HG02571 (cell line): ENCODE data around the gene CSPG4.
"Not testable (repeated sequence)": the region's sequence is repeated elsewhere in the genome, so short reads cannot be mapped to it uniquely, and the experiment has no call there.

ENCODE experiments used
- ATAC-seq: cut with Tn5 transposase; IDR thresholded peaks from one replicate; pipeline ENCODE4 v1.9.1; 2021; ENCODE audit warnings: mild to moderate bottlenecking, moderate library complexity; ENCODE audit not compliant: unreplicated experiment

Gene CSPG4

DNA sequence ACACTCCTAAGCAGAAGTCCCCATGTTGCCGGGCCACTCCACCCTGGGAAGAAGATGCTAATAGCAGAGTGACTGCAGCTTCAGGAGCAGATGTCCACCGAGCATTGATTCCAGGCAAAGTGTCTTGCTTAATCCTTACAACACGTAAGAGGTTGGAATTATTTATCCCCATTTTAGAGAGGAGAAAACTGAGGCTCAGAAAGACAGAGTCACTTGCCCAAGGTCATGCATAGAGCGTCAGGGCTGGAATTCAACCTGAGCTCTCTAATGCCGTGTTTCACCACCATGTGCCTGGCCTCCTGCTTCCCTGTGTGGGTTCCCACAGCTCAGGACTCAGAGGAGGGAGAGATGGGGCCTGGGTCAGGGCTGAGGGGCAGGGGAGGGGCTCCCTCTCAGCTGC, 7.3 kb downstream of the CSPG4 start:
- not testable (repeated sequence) for ATAC-seq

DNA sequence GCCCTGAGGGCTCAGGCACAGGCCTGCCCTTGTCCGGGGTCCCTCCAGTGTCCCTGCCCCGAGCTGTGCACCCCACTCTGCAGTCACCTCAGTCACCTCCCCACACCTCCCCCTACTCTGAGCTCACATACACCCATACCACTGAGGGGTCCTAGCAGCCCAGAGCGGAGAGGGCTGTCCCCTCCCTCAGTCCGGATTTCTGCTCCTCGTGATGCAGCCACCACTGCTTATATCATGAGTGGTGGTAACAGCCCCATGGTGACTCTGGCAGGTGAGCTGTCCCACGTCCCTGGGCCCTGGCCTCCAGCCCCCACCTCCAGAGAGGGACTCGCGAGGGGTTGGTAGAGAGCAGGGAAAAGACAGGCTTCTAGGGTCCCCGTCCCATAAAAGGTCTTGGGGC, 8.0 kb downstream of the CSPG4 start:
- ATAC-seq = no peak

DNA sequence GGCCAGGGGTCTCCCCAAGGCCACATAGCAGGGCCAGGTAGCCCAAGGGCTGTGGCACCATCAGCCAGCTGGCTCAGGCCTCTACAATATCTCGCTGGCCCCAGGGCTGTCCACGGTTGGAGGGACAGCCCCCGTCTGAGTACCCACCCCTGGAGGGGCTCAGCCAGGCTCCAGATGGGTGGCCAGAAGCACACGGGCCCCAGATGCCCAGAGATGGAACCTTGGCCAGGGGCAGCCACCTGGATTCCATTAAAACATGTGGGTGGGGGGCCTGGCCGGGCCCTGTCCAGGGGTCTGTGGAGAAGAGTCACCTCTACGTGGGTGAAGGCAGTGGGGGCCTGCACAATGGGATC, 8.4 kb downstream of the CSPG4 start:
- no peak for ATAC-seq

DNA sequence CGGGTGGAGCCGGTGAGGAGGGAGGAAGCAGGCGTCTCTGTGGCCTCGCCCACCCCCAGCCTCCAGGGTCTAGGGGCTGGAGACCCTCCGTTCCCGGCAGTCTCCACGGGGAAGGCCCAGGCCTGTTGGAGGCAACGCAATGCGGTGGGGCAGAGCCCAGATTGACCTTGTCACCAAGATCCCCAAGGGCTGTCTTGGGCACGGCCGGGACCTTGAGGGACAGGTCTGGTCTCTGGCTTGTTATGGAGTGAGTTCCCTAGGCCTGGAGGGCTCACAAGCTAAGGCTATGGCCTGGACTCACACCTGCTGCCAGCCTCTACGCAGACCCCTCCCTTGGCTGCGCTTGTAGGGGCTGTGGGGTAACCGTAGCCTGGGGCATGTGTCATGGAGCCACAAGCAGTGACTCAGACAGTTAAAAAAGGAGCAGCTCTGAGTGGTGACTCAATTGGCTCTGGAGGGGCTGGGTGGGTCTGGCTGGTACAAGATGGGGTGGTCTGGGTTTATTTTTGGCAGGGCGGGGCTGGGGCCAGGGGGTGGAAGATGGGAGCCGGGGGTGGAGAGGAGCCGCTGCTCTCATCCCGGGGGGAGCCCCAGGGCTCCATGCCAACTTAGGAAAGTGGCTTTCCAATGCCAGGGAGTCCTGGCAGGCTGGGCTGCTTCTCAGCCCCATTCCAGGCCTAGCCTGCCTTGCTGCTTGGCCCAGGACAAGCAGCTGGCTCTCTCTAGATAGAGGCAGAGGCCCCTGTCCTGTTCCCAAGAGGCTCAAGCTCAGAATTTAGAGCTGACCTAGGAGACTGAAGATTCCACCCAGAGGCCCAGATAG, 9.0 kb downstream of the CSPG4 start:
- ATAC-seq = not testable (repeated sequence)

- ATAC-seq = no peak
Observed at GRCh38 chr15:75702436-75702835, 10.2 kb downstream of the CSPG4 start.

- ATAC-seq = not testable (repeated sequence)
Observed at GRCh38 chr15:75701071-75702003, 11.3 kb downstream of the CSPG4 start.

- peak; percentile 41 for ATAC-seq
Observed at GRCh38 chr15:75699961-75700874, 12.4 kb downstream of the CSPG4 start.

DNA sequence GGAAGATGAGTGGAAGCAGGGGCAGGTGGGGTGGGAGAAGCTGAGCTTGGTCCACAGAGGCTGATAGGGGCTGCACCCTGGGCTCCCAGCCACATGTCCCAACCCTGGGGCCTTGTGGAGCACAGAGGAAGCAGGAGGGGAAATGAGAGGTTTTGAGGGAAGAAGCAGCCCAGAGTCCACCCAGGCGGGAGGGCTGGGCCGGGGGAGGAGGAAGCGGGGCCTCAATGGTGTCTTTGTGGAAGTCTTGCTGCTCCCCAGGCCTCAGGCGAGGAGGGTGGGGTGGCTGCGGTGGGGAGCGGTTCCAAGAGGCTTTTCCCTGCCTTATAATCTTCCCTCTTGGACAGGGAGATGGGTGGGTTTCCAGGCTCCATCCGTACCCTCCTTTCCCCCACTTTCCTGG, 13.1 kb downstream of the CSPG4 start:
- not testable (repeated sequence) for ATAC-seq

- not testable (repeated sequence) for ATAC-seq
Observed at GRCh38 chr15:75697974-75698747, 14.5 kb downstream of the CSPG4 start.

DNA sequence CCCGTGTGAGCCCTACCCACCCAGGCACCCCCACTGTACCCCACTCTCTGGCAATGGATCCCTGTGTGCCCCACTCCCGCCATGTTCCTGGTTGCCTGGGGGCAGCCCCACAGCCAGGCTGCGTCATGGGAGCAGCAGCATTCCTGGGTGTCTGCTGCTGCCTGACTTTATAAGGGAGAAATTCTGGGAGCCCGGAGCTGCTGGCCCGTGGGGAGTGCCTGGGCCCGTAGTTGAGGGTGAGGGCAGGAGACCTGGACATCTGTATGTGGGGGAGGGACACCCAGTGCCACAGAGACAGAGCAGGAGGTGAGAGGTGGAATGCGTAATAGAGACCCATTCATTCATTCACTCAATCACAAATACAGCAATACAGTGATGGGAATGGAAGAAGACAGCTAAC, 15.1 kb downstream of the CSPG4 start:
- no peak for ATAC-seq

DNA sequence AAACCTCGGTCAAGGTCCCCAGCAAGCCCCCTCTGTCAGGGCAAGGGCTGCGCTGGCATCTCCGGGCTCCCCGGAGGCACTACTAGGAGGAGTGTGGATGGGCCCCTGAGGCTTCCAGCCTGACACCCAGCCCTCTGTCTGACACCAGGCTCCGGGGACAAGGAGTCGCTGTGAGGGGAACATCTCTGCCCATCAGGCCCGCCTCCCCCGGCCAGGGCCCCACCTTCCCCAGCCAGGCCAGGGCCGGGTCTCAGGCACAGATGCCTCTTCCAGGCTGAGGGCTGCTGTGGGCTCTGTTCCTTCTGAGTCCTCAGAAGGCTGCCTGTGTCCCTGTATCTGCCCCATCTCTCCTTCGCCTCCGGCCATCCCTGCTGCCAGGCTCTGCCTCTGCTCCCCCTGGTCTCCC, 15.8 kb downstream of the CSPG4 start:
- ATAC-seq = no peak

DNA sequence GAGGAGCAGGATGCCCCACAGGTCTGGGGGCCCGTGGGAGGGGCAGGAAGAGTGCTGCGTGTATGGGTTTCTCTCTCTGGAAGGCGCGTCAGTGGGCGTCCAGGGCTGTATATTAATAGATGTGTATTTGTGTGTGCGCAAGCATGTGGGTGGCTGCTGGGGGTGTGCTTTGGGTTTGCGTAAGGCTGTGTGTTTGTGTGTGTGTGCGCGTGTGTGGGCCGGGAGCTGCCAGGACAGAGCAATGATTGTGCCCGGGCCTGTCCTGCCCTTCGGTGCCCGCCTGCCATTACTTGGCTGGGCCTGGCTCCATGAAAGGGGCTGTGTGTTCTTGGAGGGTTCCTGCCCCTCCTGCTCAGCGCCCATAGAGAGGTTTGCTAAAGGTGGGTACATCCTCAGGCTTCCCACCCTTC, 16.3 kb downstream of the CSPG4 start:
- ATAC-seq = no peak

DNA sequence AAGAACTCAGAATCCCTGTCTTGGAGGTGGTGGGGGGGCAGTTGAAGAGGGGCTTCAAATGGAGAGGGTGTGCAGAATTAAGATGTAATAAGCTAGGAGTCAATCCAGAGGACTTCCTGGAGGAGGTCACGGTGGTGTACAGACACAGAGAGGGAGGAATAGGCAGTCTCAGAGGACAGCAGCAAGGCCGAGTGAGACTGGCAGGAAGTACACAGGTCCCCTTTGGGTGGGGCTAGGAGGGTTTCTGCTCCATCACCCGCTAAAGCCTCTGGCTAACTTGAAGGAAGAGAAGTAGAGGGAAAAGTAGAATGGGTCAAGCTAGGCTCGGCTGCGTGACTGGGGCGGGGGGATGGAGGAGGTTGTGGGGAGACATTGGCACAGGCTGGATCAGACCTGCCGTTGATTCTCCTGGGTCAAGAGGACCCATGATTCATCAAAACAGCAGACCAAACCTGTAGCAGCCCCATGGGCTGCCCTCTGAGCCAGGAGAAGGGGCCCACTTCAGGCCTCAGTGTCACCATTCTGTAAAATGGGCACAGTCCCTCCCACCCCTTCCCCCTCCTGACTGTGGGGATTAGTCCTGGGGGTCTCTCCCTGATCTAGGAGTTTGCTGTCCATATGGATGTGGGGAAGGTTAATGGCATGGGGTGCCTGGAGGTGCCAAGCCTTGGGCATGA, 16.9 kb downstream of the CSPG4 start:
- no peak for ATAC-seq

GRCh38 chr15:75695220-75695619, 17.4 kb downstream of the CSPG4 start:
- no peak for ATAC-seq

GRCh38 chr15:75694241-75695182, 18.1 kb downstream of the CSPG4 start:
- no peak for ATAC-seq

DNA sequence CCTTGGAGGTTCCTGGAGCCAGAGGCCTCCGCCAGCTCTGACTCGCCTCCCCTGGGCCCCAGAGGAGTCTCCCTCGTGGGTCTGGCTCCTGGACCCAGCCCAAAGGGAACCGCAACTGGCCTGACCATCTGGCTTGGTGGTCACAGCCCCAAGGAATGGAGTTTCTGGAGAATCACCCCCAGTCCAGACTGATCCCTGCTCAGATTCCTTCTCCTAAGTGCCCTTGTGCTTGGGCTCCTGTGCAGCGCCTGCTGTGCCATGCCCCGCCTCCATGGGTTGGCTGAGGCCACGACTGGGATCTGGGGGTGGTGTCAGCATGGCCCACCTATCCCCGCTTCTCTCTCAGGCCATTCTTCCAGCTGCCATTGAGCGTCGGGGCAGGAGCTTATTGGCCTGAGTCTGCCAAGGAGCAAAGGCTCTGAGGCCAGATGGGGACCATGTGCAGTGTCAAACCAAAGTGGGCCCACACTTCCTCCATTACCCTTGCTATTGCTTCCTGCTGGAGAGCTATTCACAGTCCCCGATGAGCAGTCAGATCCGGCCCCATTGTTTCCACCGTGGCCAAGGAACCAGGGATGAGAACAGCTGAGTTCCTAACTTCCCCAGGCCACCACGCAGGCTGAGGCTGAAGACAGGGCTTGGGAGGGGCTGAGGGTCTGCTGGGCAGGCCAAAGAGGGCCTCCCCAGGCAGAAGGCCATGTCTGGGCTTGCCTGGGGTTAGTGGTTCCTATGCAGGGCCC, 19.0 kb downstream of the CSPG4 start:
- ATAC-seq = no peak

DNA sequence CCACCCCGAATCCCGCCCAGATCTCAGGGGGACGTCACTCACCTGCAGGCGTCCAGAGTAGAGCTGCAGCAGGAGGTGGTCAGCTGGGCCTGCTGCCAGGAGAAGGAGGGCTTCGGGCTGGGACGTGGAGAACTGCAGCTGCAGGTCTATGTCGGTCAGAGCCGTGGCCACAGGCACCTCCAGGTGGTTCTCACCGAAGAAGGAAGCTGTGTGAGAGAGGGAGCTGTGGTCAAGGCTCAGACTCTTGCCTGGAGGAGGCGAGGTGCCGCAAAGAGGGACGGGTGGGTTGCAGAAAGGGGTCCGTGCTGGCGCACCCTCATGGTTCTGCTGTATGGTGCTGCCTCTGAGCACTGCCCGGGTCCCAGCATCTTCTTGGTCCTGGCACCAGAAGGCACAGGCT, 19.6 kb downstream of the CSPG4 start:
- not testable (repeated sequence) for ATAC-seq

DNA sequence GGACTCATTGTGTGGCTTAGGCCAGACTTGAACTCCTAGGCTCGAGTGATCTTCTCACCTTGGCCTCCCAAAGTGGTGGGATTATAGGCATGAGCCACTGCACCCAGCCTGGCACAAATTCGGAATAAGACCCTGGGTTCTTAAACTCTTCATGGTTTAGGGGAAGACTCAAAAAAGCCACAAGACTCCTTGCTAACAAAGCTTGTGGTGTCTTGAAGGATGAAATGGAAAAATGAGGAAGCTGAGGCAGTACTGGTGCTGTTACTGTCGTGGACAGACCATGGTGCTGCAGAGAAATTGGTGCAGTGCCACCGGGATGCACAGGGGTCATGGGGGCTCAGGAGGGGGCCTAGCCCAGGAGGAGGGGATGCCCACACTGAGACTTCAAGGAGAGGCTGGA, 20.3 kb downstream of the CSPG4 start:
- not testable (repeated sequence) for ATAC-seq
